ENCODE results near the gene SYCP3.
A peak's percentile ranks its signal among the peaks of the same experiment; 100 is the strongest.
"Not testable (repeated sequence)": the region's sequence is repeated elsewhere in the genome, so short reads cannot be mapped to it uniquely, and the experiment has no call there.

SYCP3 gene

GRCh38 chr12:101713059-101713682, 26.1 kb downstream of the SYCP3 start:
- no peak for DNase-seq (ENCODE audit: low spot score)

- no peak for DNase-seq (ENCODE audit: low spot score)
Measured at GRCh38 chr12:101710288-101710687, 29.0 kb downstream of the SYCP3 start.

- DNase-seq (ENCODE audit: low spot score), result no peak
Measured at GRCh38 chr12:101707131-101707782, 32.0 kb downstream of the SYCP3 start.

DNA sequence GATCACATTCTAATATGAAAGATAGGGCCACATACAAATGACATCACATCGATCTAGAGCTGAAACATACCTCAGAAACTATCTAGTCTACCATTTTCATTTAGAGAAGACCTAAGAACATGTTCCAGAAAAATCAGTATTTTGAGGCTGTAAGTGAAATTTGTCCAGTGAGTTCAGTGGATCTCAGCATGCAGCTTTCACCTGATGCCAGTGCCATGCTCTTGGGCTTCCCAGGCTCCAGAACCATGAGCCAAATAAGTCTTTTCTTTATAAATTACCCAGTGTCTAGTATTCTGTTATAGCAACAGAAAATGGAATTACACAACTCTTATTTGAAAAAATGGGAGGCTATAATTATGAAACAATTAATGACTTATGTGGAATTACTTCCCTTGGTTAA, 32.9 kb downstream of the SYCP3 start:
- no peak for DNase-seq (ENCODE audit: low spot score)

- DNase-seq (ENCODE audit: low spot score), result no peak
Measured at GRCh38 chr12:101703487-101703886, 35.8 kb downstream of the SYCP3 start.

- no peak for DNase-seq (ENCODE audit: low spot score)
Measured at GRCh38 chr12:101700299-101700820, 38.9 kb downstream of the SYCP3 start.

DNA sequence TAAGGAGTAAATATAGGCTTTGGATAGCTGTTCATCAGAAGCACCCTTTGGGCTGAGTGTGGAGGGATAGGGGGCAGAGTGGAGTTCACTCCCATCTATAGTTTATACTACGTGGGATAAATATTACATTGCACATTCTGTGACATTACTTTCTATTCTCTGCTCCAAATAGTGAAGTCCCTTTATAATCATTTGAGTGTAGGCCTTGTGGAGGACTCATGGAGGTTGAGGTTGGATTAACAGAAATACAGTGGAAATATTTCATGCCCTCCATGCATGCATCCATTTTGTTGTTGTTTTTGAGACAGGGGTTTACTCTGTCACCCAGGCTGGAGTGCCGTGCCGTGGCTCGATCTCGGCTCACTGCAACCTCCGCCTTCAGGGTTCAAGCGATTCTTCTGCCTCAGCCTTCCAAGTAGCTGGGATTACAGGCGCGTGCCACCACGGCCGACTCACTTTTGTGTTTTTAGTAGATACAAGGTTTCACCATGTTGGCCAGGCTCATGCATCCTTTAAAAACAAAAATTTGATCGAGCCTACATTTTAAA, 40.4 kb downstream of the SYCP3 start:
- DNase-seq (ENCODE audit: low spot score), result no peak

- peak; percentile 9 for DNase-seq (ENCODE audit: low spot score)
Measured at GRCh38 chr12:101697930-101698799, 41.1 kb downstream of the SYCP3 start.

DNA sequence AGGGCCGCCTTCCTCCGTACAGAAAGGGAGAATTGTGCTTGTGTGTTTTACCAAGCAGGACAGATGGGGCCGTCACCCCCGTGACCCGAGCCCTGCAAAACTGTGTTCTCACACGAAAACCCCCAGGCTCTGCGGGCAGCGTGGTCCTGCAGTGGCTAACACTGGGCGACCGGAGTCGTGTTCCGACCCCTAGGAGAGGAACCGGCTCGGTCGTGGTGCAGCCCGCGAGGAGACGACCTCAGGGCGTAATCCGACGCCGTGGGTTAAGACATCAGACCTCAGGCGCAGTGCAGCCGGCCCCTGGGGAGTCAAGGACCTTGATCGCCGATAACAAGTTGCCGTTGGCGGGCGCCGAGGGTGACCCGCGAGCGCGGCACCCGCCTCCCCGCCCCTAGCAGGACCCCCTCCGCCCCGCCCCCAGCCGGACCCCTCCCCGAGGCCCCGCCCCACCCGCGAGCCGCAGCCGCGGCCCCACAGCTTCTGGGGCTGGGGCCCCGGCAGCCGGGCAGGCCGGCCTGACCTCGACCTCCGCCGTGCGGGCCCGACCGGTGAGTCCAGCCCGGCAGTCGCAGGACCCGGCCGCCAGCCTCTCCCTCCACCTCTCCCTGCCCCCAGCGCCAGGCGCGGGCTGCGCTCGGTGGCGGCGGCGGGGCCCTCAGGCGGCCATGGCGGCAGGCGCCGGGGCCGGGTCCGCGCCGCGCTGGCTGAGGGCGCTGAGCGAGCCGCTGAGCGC, 41.9 kb downstream of the SYCP3 start, which contains the start of gene CHPT1:
Gene CHPT1, plus strand, starts transcription at position 444 of the 733 bp plus-strand sequence. Its CDS starts 222 bp downstream, at position 666.
- peak; percentile 60 for DNase-seq (ENCODE audit: low spot score)

DNA sequence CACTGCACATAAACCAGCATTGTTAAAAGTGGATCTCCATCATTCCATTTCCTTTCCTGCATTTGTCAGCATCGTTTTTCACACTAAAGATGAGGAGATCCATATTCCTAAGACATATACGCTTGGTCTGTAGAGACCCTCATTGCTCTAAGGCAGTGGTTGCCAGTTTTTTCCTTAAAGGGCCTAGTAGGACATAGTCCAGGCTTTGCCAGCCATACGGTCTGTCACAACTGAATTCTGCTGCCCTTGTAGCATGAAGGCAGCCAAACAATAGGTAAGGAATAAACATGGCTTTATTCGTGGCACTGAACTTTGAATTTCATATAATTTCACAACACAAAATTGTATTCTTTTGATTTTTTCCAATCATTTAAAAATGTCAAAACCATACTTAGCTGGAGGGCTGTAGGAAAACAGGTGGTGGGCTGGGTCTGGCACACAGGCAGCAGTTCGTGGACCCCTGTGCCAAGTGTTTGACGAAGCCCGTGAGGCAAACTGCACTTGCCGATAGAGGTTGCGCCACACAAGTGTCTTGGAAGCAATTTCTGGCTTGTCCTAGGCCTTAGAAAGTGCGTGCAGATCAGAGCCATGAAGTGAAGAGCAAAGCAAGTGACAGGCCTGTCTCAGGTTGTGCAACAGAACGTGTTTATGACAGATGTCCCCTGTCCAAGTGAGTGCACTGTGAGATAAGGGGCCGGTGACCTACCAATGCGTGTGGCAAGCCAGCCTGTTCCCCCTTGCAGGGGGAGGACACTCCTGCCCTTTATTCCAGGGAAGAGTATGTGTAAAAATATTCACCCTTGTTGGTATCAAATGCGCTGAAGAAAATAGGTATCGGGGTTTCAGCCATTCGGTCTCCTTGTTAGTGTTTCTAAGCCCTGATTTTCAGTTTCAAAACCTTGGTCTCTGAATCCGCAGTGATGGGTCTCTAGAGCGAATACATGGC, 42.7 kb downstream of the SYCP3 start:
- DNase-seq (ENCODE audit: low spot score), result no peak

- no peak for DNase-seq (ENCODE audit: low spot score)
Measured at GRCh38 chr12:101695706-101696105, 43.6 kb downstream of the SYCP3 start.

DNA sequence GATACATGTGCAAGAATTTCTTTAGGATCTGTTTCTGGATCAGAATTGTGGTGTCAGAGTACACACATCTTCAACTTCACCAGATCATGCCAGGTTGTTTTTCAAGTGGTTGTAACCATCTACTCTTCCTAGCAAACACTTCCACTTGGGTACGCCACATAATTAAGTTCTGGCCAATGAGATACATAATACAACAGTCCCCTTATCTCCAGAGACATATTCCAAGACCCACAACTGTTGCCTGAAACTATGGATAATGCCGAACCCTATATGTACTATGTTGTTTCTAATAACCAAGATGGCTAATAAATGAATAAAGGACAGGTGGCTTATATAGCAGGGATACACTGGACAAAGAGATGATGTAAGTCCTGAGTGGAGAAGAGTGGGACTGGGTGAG, 44.3 kb downstream of the SYCP3 start:
- no peak for DNase-seq (ENCODE audit: low spot score)

DNA sequence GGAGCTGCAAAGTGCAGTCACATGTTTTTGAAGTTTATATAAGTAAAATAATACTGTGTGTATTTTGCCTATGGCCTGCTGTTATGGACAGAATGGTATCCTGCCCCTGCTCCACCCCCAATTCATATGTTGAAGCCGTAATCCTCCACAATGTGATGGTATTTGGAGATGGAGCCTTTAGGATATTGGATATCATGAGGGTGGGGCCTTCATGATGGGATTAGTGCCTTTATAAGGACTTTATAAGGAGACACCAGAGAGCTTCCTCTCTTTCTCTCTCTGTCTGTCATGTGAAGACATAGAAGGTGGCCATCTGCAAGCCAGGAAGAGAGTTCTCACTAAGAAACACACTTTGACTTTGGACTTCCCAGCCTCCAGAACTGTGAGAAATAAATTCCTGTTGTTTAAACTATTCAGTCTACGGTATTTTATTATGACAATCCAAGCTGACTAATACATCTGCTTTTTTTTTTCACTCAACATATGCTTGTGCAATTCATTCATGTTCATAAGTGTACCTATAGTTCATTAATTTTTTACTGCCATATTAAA, 44.9 kb downstream of the SYCP3 start:
- no peak for DNase-seq (ENCODE audit: low spot score)

- DNase-seq (ENCODE audit: low spot score), result no peak
Measured at GRCh38 chr12:101691503-101692096, 47.7 kb downstream of the SYCP3 start.

- DNase-seq (ENCODE audit: low spot score), result no peak
Measured at GRCh38 chr12:101690544-101691098, 48.6 kb downstream of the SYCP3 start.

DNA sequence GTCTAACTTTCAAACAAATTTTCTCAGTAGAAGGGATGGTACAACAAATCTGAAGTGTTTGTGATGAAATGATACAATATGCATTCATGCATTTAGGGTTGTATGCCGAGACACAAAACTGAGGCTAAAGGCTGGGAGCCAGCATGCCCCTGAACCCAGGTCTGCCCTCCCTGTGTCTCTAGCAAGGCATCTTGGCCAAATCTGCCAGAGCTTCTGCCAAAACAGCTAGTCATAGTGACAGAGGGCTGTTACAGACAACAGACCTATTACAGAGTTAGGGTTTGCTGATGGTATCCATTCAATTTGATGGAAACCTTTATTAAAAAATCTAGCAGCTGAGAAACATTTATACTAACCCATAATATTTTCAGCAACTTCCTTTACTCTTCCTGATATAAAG, 53.1 kb downstream of the SYCP3 start:
- DNase-seq (ENCODE audit: low spot score), result no peak

DNA sequence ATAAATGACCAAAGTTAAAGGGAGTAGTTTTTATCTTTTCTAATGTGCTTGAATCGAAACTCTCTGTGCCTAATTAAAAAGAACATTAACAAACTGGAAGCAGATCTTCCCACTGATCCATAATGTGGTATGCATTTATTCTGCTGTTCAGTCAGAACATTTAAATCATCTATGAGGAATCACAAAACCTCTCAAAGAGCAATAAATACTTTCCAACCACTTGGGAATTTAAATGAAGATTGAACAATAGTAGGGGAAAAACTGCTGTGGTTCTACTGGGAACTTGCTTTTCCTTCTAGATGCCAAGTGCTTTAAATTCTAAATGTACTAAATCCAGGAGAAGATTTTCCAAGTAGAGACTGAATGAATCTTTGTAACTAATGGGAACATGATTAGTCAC, 54.2 kb downstream of the SYCP3 start:
- no peak for DNase-seq (ENCODE audit: low spot score)

GRCh38 chr12:101681627-101682026, 57.6 kb downstream of the SYCP3 start:
- not testable (repeated sequence) for DNase-seq (ENCODE audit: low spot score)

- DNase-seq (ENCODE audit: low spot score), result no peak
Measured at GRCh38 chr12:101680647-101681046, 58.6 kb downstream of the SYCP3 start.

All from CD4-positive, alpha-beta T cell treated with Interleukin-2 at 100 ng/mL for 4 hours (primary cell).